HG03565 (cell line): ENCODE data around the gene MRPS11.
"Not testable (repeated sequence)": the region's sequence is repeated elsewhere in the genome, so short reads cannot be mapped to it uniquely, and the experiment has no call there.

Experiments used
- ATAC-seq: cut with Tn5 transposase; IDR thresholded peaks from one replicate; pipeline ENCODE4 v1.9.1; 2021; ENCODE audit warnings: mild to moderate bottlenecking, moderate library complexity; ENCODE audit not compliant: unreplicated experiment

The MRPS11 gene

DNA sequence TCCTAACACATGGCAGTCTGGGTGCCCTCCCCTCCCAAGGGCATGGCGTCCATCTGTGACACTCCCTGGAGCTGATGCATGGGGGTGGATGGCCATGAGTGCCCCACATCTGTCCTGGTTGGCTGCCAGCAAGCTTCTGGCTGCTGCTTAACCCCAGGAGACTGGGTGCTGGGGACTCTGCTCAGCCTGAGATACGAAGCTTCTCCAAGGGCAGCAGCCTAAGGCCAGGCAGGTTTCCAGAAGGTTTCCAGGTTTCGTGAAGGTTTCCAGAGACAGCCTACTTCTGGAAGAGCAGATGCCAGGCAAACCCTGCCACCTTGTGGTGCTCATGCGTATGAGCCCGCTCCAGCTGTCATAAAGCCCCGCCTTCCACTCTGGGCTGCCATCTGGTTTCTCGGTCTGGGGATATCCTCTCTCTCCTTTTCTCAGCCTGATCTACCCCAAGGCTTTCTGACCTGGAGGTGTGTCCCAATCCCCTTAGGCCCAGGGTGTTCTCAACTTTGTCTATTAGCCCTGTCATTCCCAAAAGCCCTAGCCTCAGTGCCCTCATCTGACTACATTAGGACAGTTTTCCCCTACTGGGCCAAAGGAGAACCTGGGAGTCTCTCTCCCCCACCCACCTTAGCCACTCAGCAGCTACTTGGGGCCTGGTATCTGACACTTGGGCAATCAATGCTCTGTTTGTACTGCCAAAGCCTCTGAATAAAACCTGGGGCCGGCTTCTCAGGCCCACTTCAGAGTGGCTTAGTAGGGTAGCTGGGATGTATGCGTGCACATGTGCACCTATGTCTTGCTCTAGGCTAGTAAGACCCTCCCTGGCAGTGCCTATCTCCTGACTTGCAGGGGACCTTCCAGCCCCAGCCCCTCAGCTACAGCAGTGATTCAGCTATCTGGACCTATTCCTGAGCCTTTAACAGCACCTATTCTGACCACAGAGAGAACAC, 12.4 kb upstream of the MRPS11 start:
- ATAC-seq: peak; percentile 70

DNA sequence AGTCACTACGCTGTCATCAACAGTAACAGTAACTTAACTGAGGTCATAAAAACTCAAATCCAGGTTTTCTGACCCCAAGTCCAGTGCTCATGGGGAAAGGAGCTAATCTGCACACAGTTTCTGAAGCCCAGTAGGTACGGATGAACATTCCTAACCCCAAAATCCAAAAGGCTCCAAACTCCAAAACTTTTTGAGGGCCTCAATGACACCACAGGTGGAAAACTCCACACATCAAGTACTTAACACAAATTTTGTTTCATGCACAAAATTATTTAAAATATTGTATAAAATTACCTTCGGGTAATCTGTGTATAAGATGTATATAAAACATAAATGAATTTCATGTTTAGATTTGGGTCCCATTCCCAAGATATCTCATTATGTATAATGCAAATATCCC, 10.8 kb upstream of the MRPS11 start:
- ATAC-seq: no peak

DNA sequence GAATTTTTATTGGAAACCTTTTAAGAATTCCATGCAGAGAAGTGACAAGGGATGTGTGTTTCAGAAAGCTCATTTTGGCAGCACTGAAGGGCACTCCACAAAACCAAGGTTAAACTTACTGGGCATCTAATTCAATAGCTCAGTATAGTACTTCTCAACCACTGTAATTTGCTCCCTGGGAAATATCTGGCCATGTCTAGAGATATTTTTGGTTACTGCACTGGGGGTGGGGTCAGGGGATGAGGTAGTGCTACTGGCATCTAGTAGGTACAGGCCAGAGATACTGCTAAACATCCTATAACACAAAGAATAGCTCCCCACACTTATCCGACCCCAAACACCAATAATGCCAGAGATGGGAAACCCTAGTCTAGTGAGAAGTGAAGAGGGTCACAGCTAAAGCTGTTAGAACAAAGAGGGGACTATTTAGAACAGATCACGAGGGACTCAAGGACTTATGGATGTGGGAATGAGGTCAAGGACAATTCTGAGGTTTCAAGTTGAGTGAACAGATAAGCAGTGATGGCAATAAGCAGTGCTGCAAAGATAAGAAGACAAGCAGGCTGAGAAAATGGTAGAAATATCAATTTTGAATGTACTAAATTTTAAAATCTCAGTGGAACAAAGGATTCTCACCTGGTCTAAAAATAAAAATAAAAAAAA, 3.5 kb upstream of the MRPS11 start:
- ATAC-seq: no peak

DNA sequence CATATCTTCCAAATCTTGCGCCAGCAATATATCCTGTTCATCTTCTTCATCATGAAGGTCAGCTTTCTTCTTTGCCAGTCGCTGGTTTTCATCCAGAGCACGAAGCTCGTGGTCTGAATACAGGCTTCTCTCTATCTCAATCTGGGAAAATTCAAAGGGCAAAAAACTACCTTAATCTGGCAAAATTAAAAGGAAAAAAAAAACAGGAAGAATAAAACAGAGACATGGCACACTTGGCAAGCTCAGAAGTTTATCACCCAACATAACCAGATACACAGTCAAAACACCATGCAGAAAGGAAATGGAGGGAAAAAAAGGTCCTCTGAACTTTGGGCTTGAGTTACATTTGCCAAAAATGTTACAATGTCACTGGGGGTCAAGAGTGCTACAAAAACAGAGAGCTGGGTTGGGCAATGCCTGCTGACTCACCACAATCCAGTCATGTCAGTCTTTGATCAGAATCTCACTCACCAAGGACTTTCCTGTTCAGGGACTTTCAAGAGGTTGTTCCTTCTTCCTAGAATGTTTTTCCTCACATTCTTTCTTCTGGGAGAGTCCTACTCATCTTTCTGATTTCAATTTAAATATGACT, 1.8 kb upstream of the MRPS11 start:
- no peak for ATAC-seq

DNA sequence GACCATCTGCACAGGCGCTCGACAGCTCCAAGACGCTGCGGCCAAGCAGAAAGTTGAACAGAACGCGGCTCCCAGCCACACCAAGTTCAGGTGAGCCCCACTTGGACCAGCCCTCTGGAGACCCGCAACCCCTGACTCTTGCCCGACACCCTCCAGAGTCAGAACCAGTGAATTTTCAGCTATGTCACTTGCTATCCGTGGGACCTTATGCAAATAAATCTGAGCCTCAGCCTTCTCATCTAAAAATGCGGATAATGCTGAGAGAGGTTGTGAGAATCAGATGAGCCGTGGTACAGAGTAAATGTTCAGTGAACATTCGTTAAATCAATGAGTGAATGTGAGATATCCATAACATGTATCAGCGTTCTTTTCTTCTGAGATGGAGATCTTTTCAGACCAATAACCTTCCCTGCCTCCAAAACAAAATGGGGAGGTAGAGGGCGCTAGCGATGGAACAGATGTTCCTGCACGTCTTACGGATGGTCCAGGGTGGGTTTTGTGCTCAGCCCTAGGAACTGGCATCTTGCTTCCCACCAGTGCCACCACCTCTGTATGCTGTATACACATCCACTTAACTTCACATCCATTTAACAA, 524 bp downstream of the MRPS11 start:
- ATAC-seq: peak; percentile 1

DNA sequence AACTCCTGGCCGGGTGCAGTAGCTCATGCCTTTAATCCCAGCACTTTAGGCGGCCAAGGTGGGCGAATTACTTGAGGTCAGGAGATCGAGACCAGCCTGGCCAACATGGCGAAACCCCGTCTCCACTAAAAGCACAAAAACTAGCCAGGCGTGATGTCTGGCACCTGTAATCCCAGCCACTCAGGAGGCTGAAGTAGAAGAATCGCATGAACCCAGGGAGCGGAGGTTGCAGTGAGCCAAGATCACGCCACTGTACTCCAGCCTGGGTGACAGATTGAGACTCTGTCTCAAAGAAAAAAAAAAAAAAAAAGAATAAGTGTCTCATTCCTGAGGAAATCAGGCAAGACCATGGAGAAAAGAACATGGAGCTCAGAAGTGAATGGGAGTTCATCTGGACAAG, 1.2 kb downstream of the MRPS11 start:
- ATAC-seq: not testable (repeated sequence)

DNA sequence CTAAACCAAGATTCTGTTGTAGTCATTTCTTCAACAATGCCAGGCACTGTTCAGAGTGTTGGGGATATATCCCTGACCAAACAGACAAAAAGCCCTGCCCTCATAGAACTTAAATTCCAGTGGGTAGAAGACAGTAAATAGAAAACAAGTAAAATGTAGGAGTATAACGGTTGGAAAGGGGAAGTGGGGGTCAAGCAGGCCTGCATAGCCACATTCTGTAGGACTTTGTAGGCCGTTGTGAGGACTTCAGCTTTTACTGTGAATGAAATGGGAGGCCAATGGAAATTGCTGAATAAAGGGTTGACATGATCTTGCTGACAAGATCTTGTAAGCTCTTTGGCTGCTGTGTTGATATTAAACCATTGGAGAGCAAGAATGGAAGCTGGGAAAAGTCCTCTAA, 1.8 kb downstream of the MRPS11 start:
- ATAC-seq: no peak

DNA sequence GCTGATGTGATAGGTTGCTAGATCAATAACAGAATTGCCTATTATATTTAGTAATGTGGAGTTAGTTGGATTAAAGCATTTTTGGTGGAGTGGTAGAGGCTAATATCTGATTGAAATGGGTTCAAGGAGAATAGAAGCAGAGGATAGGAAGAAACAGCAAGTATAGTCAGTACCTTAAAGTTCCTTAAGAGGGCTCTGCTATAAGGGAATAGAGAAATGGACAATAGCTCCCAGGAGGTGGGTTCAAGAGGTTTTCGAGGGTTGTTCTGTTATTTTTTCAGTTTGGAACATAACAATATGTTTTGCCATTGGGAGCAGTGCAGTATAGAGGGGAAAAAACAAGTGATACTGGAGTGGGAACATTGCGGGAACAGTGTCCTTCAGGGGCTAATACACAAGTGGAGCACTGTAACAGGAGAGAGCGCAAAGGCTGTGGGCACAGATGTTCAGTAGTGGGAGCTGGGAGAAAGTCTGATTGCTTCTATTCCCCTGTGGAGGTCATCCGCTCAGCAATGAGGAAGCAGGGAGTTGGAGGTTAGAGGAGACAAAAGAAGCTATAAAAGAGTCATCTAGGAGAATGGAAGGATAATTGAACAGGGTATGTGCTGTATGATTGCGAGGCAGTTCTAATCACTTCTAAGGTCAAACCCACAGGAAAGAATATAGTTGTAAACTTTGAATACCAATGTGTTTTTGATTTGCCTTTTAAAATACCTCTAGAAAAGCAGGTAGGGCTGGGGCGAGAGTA, 3.3 kb downstream of the MRPS11 start:
- no peak for ATAC-seq

DNA sequence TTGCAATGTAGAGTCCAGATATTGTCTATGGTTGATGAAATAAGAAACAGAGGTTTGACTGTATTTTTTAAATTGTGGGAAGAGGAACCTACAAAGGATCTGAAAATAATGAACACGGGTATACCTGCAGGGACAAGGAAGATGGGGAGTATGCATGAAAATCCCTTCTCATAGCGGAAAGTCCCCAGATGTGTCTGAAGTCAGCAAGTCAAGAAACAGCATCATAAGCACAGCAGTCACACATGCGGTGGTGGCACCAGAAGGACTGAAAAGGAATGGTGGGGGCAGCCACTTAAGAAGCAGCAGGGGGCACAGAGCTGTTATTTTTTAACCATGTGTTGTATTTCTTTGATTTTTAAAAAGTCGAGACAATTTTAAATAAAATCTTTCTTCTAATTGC, 4.7 kb downstream of the MRPS11 start:
- ATAC-seq: no peak

DNA sequence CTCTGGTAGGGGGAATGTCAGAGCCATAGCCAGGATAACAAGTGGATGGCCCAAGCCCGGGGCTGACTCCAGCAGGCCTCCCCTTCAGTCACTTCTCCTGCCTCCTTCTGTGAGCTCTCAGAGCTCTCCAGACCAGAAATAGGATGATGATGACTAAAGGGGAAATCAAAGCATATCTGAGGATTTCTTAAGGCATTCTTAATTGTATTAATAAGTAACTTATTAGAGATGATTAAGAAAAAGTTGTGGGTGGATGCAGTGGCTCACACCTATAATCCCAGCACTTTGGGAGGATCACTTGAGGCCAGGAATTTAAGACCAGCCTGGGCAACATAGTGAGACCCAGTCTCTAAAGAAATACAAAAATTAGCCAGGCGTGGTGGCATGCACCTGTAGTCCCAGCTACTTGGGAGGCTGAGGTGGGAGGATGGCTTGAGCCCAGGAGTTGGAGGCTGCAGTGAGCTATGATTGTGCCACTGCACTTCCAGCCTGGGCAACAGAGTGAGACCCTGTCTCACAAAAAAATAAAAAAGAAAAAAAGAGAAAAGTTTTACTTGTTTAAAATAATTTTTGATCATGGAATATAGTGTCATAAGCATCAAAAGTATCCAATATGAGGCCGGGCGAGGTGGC, 6.3 kb downstream of the MRPS11 start:
- ATAC-seq: not testable (repeated sequence)

DNA sequence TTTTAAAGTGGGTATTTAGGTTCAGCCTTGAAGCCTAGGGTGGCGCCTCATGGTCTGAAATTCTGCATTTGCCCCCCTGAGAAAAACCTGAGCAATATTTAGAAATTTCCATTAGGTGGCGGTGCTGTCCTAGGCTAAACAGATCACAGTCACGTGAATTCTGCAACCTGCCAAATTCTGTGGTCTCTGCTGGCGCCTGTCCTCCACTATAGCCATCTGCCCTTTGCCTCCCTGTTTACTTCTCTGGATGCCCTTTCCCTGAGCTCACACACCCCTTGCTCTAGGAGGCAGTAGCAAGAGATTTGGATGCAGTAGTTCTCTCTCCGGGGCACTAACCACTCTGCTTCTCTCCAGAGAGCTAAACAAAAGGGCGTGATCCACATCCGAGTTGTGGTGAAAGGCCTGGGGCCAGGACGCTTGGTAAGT, 9.1 kb downstream of the MRPS11 start:
- ATAC-seq: no peak

DNA sequence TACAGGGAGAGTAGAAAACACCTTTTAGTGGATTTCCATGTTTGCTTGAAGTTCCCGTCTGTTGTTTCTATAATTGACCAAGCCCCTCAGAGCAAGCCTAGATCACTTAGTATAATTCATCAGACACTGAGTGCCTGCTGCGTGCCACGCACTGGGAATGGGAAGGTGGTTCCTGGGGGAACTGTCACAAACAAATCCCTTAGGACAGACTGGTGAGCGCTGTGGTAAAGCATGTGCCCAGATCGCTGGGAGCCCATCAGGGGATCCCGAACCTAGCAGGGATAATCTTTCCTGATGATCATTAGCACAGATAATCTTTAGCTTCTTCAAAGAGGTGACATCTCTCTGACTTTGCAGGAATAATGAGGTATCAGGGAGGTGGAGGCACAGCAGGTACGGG, 9.6 kb downstream of the MRPS11 start:
- no peak for ATAC-seq

DNA sequence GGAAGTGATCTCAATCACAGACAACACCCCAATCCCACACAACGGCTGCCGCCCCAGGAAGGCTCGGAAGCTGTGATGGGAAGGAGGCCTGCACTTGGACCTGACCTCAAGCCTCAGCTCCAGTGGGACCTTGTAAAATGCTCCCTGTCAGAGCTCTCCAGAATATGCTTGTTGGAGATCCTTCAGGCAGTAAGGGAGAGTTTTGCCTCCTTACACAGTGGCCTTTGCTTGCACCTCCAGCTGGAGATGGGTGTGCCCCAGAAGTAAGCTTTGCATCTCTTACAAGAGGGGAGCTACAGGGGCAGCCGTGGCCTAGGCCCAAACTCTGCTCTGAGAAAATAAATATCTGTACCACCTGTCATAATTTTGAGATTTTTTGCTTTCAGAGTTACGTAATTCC, 10.4 kb downstream of the MRPS11 start:
- no peak for ATAC-seq

DNA sequence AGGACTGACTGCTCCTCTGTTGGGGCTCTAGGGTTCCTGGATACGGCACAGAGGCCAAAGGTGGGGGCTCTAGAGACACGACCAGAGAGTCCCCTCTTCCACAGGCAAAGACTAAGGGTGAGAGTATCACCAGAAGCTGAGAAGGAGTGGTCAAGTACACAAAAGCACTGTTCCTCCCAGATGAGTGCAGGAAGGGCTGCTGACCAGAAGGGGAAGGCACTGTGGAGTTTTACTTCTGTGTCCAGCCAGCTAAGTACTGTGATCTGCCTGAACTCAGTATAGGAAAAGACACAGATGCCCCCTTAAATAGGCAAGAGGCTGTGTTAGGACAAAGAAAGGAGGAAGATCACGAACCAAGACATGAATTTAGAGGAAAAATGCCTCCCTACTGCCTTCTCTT, 11.7 kb downstream of the MRPS11 start:
- ATAC-seq: no peak

DNA sequence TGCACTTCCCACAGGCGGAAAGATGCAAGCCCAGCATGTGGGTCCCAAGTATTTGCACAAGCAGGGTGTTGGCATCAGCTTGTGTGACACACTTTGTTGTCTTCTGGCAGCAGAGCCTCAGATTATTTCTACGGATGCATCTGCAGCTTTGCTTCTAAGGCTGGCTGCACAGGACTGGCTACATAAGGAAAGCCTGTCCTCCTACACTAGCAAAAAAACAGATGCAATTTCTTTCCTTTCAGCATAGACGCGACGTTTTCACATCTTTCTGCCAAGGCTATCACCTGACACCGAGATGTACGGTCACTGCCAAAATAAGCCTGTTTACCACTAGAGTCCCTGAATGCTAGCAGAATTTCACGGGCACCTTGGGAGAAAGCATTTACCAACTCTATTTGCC, 13.5 kb downstream of the MRPS11 start:
- ATAC-seq: no peak

DNA sequence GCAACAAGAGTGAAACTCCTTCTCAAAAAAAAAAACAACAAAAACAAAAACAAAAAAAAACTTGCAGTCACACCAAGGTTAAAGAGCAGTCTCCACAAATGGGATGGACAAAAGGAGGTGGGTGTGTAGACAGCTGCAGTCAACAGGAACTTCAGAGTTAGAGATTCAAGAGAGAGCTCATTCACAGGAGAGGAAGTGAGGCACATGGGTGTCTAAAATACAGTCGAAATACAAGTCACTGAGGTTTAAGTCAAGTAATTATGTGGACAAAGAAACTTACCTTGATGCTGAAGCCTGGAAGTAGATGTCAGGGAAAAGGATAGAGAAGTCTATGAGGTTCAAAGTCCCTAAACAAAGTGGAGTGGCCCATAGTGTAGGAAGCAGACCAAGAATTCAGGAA, 14.8 kb downstream of the MRPS11 start:
- no peak for ATAC-seq

DNA sequence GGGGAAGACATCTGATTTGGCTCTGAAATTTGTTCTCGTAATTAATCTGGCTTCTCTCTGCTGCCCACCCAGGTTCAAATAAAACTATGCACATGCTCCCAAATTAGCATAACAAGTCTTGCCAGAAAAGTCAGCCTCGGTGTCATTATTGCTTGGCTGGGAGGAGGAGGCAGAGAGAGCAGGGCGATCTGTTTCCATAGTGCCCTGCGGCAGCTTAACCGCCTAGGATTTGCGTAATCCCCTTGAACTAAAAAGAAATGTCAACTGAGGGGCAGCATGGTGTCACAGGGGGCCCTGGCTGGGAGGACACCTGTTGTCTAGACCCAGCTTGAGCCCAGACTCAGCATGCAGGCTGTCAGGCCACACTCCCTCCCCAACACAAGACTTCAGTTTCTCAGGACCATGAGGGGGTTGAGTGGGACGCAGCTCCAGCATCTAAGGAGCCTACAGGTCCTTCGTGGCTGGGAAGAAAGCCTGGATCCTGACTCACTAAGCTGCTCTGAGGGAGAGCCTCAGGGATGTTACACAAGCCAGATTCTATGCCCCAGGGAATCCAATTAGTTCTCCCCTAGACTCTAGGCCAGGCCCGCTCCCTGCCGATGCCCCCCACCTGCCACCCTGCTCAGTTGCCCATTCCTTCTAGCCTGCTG, 17.3 kb downstream of the MRPS11 start:
- ATAC-seq: no peak

DNA sequence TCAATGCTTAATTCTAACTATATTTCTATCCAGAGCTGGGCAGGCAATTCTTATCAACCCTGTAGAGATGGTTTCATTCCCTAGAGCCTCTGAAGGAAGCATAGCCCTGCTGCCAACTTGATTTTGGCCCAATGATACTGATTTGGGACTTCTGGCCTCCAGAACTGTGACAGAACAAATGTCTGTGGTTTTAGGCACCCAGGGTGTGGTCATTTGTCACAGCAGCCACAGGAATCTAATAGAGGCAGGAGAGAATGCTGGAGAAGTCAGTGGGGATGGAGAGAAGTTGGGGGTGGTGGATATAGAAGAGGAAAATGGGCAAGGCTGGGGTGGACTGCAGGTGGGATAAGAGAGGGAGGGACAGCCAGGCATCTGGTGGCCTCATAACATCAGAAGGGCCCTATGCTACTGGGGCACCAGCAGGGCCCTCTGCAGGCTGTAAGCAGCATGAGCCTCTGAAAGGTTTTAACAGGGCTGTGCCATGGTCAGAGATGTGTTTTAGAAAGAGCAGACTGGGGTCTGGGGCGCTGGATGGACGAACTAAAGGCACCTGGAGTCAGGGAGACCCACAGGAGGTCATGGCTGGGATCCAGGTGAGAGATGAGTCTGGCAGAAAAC, 19.8 kb downstream of the MRPS11 start:
- ATAC-seq: no peak

DNA sequence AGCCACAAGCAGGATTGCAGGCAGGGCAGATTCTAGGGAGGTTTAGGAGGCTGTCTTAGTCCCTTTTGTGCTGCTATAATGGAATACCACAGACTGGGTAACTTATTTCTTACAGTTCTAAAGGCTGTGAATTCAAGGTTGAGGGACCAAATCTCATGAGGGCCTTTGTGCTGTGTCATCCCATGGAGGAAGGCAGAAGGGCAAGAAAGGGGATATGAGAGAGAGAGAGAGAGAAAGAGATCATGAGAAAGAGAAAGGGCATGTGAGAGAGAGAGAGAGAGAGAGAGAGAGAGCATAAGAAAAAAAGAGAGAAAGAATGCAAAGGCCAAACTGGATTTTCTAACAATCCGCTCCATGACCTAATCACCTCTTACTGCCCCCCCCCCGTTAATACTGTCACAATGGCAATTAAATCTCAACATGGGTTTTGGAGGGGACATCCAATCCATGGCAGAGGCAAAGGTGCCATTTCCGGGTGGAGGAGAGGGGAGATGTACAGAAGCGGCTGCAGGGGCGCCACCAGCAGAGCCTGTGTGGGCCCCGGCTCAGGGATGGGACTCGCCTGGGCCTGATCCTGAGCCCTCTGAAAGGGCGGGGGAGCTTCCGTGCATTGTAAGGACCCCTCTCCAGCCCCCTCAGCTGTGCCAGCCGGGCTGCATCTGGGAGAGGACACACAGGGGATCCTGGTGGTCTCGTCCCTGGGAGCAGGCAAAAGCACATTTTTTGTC, 20.5 kb downstream of the MRPS11 start:
- ATAC-seq: no peak
